Measurements from ENCODE around the gene NAV2.

- TF ChIP-seq EP300 (IDR thresholded peaks at IDR 0.05) (no peak), POLR2AphosphoS5 (IDR thresholded peaks at IDR 0.05) (no peak), POLR2A (IDR thresholded peaks at IDR 0.05) (no peak)
These were observed 139.7 kb downstream of the NAV2 start for GRCh38 chr11:19852288-19852687.
